ENCODE measurements around the gene CNTN6. TPM values are rescaled to one million over a fixed set of nuclear protein-coding genes. Genes with fewer than 3 reads are reported as not detected.

CNTN6 gene
- total RNA-seq, 1 experiment from 2014 or later: not detected

DNA sequence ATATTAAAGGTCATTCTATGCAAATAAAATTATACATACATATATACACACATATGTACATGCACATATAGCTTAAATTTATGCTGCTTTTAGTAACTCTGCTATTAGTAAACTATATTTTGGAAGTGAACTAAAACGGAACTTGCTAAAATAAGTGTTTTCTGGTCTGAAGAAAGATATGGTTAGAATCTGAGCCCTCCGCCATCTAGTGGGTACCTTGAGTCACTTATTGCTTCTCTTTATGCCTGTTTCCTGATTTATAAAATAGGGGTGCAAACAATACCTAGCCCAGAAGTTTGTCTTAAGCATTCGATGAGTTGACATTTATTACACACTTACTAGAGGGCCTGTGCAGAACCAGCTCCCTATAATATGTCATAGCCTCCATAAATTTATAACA, 255.7 kb downstream of the CNTN6 start:
- H3K27ac ChIP-seq (ENCODE audit: low read depth, low read length): no peak overlapping the region
- CTCF ChIA-PET: no interaction called here
- ATAC-seq (no peak), DNase-seq (ENCODE audit: low read depth, low spot score) (no peak)
- no peak overlapping the region for H2AFZ ChIP-seq (ENCODE audit: low read depth, low read length, poor library complexity, severe bottlenecking)
- TF ChIP-seq SIN3A (IDR thresholded peaks at IDR 0.05; ENCODE audit: low read depth) (no peak), EZH2 (IDR thresholded peaks at IDR 0.05) (no peak), CBX3 (IDR thresholded peaks at IDR 0.05; ENCODE audit: low read depth) (no peak), SRF (IDR thresholded peaks at IDR 0.05; ENCODE audit: low read depth) (no peak), RAD21 (IDR thresholded peaks at IDR 0.05; ENCODE audit: low read depth) (no peak), YY1 (IDR thresholded peaks at IDR 0.05; ENCODE audit: extremely low read depth, insufficient replicate concordance, low read depth, low read length) (no peak), SP1 (IDR thresholded peaks at IDR 0.05; ENCODE audit: low read depth) (no peak), EZH2phosphoT487 (IDR thresholded peaks at IDR 0.05; ENCODE audit: borderline replicate concordance) (no peak), CEBPB (IDR thresholded peaks at IDR 0.05; ENCODE audit: low read depth) (no peak), ZFX (IDR thresholded peaks at IDR 0.05) (no peak), JUND (IDR thresholded peaks at IDR 0.05) (no peak), ELF1 (IDR thresholded peaks at IDR 0.05; ENCODE audit: borderline replicate concordance, low read depth) (no peak)
- TF ChIP-seq, protein P1, sequence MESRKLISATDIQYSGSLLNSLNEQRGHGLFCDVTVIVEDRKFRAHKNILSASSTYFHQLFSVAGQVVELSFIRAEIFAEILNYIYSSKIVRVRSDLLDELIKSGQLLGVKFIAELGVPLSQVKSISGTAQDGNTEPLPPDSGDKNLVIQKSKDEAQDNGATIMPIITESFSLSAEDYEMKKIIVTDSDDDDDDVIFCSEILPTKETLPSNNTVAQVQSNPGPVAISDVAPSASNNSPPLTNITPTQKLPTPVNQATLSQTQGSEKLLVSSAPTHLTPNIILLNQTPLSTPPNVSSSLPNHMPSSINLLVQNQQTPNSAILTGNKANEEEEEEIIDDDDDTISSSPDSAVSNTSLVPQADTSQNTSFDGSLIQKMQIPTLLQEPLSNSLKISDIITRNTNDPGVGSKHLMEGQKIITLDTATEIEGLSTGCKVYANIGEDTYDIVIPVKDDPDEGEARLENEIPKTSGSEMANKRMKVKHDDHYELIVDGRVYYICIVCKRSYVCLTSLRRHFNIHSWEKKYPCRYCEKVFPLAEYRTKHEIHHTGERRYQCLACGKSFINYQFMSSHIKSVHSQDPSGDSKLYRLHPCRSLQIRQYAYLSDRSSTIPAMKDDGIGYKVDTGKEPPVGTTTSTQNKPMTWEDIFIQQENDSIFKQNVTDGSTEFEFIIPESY (IDR thresholded peaks at IDR 0.05; ENCODE audit: extremely low read depth, insufficient replicate concordance, low read length): no peak
- TF ChIP-seq, protein P2, sequence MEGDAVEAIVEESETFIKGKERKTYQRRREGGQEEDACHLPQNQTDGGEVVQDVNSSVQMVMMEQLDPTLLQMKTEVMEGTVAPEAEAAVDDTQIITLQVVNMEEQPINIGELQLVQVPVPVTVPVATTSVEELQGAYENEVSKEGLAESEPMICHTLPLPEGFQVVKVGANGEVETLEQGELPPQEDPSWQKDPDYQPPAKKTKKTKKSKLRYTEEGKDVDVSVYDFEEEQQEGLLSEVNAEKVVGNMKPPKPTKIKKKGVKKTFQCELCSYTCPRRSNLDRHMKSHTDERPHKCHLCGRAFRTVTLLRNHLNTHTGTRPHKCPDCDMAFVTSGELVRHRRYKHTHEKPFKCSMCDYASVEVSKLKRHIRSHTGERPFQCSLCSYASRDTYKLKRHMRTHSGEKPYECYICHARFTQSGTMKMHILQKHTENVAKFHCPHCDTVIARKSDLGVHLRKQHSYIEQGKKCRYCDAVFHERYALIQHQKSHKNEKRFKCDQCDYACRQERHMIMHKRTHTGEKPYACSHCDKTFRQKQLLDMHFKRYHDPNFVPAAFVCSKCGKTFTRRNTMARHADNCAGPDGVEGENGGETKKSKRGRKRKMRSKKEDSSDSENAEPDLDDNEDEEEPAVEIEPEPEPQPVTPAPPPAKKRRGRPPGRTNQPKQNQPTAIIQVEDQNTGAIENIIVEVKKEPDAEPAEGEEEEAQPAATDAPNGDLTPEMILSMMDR (IDR thresholded peaks at IDR 0.05 in 2 of 3, conservative IDR thresholded peaks at IDR 0.05 in 1 of 3; ENCODE audit: borderline replicate concordance in 1 of 3, insufficient read depth in 1 of 3, low read depth in 2 of 3, low read length in 2 of 3): no peak
- POLR2A ChIA-PET: no interaction called here
- no peaks in the 10 kb centered on the region for H3K79me2 ChIP-seq (ENCODE audit: insufficient read depth, low read length)
- H3K4me3 ChIP-seq (replicated peaks in 1 of 2; ENCODE audit: low read depth in 1 of 2, low read length in 2 of 2): no peak overlapping the region
- RAD21 ChIA-PET (ENCODE audit: low non-redundant PET in 1 of 2, low total read pairs in 2 of 2, uncharacterized antibody in 2 of 2, unreplicated experiment in 2 of 2): no interaction called here
- no TSS peak for BruUV-seq (replicated peaks)
- H3K36me3 ChIP-seq (ENCODE audit: control insufficient read depth in 1 of 2, insufficient read depth in 2 of 2, low read length in 2 of 2): no peaks in the 10 kb centered on the region
- no peaks in the 10 kb centered on the region for H3K9me2 ChIP-seq (ENCODE audit: insufficient read depth)
- H3K27me3 ChIP-seq (ENCODE audit: insufficient read depth, low read length): no peaks in the 10 kb centered on the region
- no peaks in the 10 kb centered on the region for H3K4me1 ChIP-seq (ENCODE audit: control insufficient read depth in 1 of 2, insufficient read depth in 2 of 2, low read length in 2 of 2)
- H3K9ac ChIP-seq (ENCODE audit: low read length): no peak overlapping the region
- H3K4me2 ChIP-seq (ENCODE audit: low read length): no peak overlapping the region
- H4K20me1 ChIP-seq (ENCODE audit: insufficient read depth): no peaks in the 10 kb centered on the region
- intact Hi-C loops (cut with micrococcal nuclease): no loop called here
- H3K9me3 ChIP-seq (ENCODE audit: control insufficient read depth in 1 of 2, insufficient read depth in 1 of 2, low read depth in 1 of 2, low read length in 2 of 2): peaks cover 16% of the 10 kb centered on the region in 2 experiments; a peak in 2 of 4 replicates

Measured in HCT116 (cell line).